Measurements from ENCODE around the gene SEMA3A.

DNA sequence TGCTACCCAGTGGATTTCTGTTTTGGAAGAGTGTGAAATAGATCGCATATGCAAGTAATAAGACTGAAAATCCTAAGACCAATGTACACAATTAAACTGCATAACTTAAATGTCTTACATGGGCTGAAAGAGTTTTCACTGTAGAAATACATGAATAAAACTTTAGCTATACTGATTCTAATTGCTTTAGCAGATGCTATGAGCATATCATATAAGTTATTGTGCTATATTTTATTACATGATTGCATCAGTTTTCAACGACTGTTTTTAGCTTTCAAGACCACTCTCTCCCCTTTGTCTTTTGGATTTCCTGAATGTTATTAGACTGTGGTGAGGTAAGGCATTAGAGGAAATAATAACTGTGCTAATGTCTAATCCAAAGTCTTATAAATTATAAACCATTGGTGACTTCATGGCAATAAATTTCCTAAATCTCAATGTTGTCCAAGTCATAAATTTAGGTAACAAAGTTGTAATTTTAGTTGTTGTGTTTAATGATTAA, 124.5 kb downstream of the SEMA3A start:
- TF ChIP-seq CTCF (IDR thresholded peaks at IDR 0.05; ENCODE audit: low read depth, low read length, missing input control), result no peak
- TF ChIP-seq RAD21 (IDR thresholded peaks at IDR 0.05), result no peak
- no peak for TF ChIP-seq MAX (IDR thresholded peaks at IDR 0.05)
- no peak for TF ChIP-seq REST (IDR thresholded peaks at IDR 0.05)
- no peak for TF ChIP-seq JUND (IDR thresholded peaks at IDR 0.05)
- TF ChIP-seq GABPA (IDR thresholded peaks at IDR 0.05 in 1 of 2, conservative IDR thresholded peaks at IDR 0.05 in 1 of 2), result no peak
- no peak for TF ChIP-seq SP1 (IDR thresholded peaks at IDR 0.05)
- TF ChIP-seq, protein P1, sequence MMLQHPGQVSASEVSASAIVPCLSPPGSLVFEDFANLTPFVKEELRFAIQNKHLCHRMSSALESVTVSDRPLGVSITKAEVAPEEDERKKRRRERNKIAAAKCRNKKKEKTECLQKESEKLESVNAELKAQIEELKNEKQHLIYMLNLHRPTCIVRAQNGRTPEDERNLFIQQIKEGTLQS (IDR thresholded peaks at IDR 0.05), result no peak
- no peak for TF ChIP-seq FOXA1 (IDR thresholded peaks at IDR 0.05)
- TF ChIP-seq RXRA (IDR thresholded peaks at IDR 0.05), result no peak
- no peak for TF ChIP-seq NR2F2 (IDR thresholded peaks at IDR 0.05)
- TF ChIP-seq ZBTB33 (IDR thresholded peaks at IDR 0.05), result no peak
- no peak for TF ChIP-seq EGR1 (IDR thresholded peaks at IDR 0.05; ENCODE audit: low read depth in 2 of 2)

All from liver (tissue), 3 donors.